HG03097 (cell line): ENCODE measurements around the gene CS.

Experiments
- ATAC-seq: cut with Tn5 transposase; IDR thresholded peaks from one replicate; pipeline ENCODE4 v1.9.1; 2021; ENCODE audit not compliant: unreplicated experiment, low FRiP score

The CS gene

GRCh38 chr12:56253091-56253490, 47.0 kb downstream of the CS start:
- ATAC-seq, result no peak

DNA sequence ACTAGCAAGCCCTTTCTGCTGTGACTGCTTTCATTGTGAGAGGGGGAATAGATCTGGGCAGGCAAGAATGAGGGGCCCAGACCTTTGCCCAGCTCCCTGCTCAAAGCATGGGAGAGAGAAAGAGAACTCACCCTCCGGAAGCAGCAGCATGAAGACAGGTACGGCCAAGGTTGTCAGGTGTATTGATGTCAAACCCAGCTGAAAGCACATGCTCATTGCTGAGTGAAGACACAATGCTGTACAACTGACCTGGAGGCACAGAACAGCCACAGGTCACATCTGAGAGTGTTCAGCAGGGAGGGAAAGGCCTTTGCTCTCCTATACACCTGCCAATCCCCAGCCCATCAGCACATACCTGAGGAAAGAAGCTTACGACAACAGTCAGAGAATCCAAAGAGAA, 47.5 kb downstream of the CS start:
- ATAC-seq, result no peak

- no peak for ATAC-seq
These were observed 51.4 kb downstream of the CS start for GRCh38 chr12:56248711-56249110.

DNA sequence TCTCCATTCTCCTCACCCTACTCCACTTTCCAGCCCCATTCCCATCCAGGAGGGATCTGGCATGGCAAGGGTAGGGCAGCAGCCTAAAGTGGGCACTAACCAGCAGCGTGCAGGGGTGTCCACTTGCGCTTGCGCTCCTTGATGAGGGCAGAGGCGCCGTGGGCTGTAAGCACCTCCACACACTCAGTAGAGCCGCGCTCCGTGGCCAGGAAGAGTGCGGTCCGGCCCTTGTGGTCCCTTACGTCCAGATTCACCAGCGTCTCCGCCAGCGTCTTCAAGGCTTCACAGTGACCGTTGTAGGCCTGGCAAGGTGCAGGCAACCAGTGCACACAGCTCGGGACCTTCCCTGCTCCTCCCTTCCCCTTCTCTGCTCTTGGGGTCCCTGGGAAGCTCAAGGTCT, 52.2 kb downstream of the CS start:
- no peak for ATAC-seq

DNA sequence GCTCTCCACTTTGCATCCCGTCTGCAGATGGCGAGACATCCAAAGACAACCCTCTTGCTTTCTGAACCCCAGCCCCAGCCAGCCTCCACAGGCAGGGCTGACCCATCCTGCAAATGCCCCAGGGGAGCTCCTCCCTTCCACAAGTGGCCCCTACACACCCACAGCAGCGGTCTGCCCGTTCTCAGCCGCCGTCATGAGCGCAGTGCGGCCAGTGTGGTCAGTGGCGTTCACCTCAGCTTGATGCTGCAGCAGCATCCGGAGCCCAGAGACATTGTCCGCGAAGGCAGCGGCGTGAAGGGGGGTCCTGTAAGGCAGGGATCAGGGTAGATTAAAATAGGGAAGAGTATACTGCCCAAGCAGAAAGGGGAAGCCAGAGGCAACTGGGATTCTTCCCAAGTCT, 55.6 kb downstream of the CS start:
- no peak for ATAC-seq

DNA sequence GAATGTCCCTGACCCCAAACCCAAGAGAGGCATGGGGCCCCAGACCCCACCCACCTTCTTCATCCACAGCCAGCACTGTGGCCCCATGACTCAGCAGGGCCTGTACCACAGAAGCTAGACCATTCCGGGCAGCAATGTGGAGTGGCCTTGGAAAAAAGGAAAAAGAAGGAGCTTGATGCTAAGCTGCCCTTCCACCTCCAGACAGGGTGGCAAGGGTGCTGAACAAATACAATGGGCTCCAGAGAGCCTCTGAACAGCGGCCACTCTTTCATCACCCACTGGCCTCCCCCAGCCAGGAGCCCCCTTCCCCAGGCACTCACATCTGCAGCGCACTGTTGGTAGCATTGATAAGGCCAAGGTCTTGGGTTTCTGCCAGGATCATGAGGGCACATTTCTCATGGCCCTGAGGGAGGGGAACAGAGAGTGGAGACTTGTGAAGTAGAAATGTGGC, 56.4 kb downstream of the CS start:
- no peak for ATAC-seq

DNA sequence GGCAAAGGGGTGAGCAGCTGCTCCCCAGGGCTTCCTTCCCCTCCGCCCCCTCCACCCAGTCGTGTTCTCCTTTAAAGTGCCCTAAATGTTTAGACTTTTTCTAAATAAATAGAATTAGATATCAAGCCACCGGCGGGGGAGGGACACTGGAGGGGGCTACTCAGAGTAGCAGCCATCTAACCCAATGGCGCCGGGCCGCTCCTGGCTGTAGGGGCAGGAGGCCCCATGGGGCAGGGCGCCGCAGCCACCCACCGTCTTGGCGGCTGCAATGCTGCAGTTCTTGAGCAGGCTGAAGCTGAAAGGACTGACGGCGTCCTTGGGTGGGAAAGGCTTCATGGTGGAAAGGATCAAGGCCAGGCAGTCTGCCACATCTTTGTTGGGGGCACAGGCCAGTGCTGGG, 57.1 kb downstream of the CS start:
- ATAC-seq, result no peak

DNA sequence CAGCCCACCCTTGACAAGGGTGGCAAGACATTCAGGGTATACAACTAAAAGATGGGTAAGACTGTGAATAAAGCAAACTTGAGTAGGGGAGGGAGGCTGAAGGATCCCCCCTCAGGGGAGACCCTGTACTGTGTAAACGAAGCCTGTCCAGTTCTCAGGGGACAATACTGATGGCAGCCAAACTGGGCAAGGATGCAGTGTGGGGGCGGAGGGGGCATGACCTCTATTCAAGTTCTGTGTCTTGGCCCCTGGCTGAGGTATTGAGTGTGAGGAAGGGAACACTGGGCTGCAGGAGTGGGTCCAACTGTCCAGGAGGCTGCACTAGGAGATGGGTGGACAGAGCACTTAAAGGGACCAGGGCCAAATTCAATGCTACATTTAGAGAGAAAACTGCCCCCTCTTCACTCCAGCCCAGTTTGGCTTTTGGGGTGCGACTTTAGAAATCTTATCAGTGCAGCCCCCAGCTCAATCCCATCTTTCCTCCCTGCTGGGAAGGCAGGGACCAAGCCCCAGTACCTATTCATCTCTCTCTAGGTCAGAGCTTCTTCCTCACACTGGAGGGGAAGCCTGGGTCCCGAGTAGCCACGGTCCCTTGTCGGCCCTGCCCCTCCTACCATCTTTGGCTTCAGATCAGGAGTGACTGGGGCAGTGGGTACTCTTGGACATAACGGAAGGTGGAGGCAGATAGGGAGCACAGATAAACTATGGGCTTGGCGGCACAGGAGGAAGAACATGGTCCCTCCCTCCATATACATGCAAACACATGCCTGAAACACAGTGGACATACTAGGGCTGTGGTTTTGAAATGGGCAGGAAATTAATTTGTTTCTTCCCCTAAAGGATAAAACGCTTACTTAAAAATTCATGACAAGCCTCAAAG, 58.5 kb downstream of the CS start:
- no peak for ATAC-seq

GRCh38 chr12:56237552-56237951, 62.6 kb downstream of the CS start:
- ATAC-seq, result no peak

GRCh38 chr12:56236985-56237384, 63.1 kb downstream of the CS start:
- ATAC-seq, result no peak

- no peak for ATAC-seq
These were observed 64.0 kb downstream of the CS start for GRCh38 chr12:56236091-56236490.

DNA sequence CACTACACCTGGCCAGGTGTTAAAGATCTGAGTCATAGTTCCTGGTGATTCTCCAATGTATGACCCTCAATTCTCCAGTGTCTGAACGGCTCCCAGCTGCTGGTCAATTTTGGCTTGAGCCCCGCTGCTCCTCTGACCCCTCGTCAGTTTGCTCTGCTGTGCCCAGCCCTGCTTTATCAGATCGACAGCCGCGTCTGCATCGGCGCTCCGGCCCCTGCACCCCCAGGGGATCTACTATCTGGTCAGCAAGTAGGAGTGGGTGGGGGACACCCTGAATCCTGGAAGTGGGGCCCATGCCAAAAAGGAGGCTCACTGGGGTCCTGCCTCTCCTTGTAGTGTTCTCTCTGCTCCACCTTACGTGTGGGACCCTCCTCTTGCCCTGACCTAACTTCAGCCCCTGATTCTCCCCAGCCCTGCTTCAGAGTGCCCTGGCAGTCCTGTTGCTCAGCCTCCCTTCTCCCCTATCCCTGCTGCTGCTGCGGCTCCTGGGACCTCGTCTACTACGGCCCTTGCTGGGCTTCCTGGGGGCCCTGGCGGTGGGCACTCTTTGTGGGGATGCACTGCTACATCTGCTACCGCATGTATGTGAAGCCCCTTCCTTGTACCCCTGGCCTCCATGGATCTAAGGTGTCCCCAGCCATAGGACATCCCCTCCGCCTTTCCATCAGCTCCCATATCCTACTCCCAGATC, 65.2 kb downstream of the CS start:
- ATAC-seq, result no peak

DNA sequence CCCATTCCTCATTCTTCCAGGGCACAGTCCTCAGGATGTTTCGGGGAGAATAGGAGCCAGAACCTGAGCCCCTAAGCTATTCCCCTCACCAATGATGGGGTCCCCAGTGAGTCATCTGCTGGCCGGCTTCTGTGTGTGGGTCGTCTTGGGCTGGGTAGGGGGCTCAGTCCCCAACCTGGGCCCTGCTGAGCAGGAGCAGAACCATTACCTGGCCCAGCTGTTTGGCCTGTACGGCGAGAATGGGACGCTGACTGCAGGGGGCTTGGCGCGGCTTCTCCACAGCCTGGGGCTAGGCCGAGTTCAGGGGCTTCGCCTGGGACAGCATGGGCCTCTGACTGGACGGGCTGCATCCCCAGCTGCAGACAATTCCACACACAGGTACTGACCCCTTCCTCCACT, 68.9 kb downstream of the CS start:
- ATAC-seq, result no peak

DNA sequence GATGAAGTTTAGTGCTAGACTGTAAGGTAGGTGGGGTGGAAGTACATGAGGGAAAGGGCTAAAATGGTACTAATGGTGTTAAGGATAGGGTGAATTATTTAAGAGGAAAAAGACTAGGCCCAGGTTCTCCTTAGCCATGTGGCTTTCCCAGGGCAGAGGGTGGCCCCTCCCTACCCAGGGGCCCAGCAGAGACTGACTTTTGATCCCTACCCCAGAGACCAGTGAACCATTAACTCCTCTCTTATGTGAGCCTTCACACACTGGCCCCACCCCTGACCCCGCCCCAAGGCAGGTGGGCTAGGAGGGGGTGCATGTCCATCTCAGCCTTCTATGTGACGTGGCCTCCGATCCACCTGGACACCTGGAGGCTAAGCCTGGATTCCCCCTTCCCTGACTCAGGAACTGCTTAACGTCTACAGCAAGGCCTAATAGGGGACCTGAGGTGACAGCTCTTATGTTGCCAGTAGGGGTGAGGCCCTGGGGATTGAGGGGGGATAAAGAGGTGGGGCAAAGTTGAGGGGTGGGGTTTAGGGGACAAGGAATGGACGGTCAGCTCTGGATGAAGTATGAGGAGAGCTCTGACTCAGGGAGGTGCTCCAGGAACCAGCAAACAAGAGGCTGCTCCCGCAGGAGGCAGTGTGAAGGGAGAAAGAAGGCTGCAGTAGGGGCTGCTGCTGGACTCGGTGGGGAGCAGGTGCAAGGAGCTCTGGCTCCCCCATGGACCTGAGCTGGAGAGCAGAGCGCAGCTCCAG, 69.5 kb downstream of the CS start:
- no peak for ATAC-seq

DNA sequence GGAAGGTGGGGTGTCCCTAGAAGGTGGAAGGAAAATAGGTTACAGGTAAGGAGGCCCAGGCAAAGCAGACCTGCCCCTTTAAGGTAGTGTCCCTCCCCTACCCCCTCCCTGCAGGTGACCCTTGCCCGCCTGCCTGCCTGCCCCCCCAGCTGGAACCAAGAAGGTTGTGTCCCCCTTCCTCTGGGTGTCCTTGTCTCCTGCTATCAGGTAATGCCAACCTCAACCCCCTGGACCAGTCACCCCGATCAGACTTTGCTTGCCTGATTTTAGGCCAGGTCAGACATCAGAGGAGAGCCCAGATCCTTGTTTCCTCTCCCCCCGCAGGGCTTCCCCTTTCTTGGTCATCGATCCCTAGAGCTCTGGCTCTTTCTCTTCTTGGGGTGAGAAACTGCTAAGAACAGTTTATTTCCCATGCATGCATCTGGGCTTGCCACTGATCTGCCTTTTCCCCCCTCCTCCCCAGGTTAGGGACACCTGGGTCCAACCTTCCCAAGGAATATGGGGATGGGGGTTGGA, 70.2 kb downstream of the CS start, which contains the start of gene SLC39A5:
SLC39A5 (plus strand) TSS at position 136 of the 516 bp plus-strand sequence. CDS start 1,224 bp downstream, outside the sequence.
- ATAC-seq, result no peak

DNA sequence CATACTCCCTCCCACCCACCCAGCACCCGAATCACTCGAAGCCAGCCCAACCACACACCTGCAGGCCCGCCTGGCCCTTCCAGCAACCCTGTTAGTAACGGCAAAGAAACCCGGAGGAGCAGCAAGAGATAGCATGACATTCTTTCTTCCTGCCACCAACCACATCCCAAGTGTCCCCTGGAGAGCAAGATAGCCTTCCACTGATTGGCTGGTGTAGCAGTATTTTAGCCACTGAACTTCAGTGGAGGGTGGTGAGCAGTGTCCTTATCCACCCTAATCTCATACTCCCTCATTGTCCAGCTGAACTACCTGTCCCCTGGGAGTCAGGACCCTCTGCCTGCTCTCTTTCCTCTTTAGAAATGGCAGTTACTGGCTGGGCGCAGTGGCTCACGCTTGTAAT, 71.0 kb downstream of the CS start:
- no peak for ATAC-seq

GRCh38 chr12:56224954-56225353, 75.2 kb downstream of the CS start:
- ATAC-seq, result no peak

DNA sequence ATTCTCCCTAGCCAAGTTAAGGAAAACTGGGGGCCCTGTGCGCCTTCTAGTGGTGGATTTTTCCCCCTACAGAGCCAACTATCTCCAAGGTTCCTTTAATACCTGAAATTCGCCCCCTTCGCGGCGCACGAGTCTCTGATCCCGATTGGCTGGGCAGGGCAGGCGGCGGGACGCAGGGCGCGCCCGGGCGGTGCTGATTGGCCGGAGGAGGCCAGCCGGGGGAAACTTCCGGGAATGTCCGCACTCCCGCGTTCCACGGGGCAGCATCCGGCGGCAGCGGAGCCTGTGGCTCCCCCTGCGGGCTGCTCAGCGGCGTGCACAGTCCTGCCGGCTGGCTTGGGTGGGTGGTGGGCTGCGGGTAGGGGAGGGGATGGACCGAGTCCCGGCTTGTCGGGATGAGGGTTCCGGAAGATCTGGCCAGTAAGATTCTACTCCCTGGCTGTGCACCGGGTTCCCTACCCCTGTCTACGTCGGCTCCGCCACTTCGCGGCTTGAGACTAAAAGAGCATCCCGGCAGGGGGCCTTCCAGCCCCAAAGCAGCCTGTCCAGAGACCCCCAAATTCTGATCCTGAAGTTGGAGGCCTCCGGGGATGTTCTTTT, 75.9 kb downstream of the CS start, which contains the start of gene NABP2:
NABP2 (plus strand) TSS at position 241 of the 600 bp plus-strand sequence. CDS start 515 bp downstream, outside the sequence.
- peak; percentile 64 for ATAC-seq

DNA sequence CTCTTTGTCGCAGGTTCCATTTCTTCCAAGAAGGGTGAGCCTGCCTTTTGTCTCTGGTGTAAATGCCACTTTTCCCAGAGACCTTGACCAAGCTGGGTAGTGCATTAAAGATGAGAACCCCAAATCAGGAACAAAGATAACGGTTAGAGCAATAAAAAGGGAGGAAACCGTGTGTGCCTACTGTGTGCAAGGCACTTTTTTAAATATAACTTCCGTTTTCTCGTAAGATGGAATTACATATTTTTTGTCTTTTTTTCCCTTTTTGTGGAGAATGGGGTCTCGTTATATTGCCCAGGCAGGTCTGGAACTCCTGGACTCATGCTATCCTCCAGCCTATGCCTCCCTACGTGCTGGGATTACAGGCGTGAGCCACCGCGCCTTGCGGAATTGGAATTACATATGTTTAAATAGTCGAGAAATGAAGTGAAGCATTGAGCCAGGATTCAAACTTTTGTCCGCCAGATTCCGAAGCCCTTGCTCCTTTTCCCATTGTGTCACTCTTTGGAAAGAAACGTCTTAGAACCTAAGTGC, 76.5 kb downstream of the CS start:
- ATAC-seq, result no peak

- ATAC-seq, result no peak
These were observed 77.6 kb downstream of the CS start for GRCh38 chr12:56222531-56222895.
